Measurements from ENCODE around the gene CCR2. TPM values are rescaled to one million over a fixed set of nuclear protein-coding genes. Genes with fewer than 3 reads are reported as not detected.
"Not testable (repeated sequence)": the region's sequence is repeated elsewhere in the genome, so short reads cannot be mapped to it uniquely, and the experiment has no call there.

The CCR2 gene
- total and polyA plus RNA-seq, 2 of the 4 experiments (the other 2 are of a cell fraction): not detected

DNA sequence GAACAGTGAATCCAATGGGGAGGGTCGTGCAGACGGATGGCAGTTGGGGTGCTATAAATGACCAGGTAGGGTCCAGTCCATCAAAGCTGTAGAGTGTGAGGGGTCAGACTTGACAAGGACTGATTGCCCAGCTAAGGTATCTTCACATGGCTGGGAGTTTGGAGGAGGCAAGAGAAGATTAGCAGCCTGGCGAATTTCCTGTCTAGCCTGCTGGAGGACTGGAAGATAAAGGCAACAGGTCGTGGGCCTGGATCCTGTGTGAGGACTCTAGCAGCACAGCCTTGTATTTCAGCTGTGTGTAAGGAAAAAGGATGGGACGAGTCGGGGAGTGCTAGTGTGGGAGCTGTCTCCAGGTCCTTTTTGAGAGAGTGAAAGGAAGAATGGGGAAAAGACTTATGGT, 35.4 kb downstream of the CCR2 start:
- no TSS peak for BruUV-seq (replicated peaks)
- H3K56ac ChIP-seq (ENCODE audit: extremely low read depth, insufficient read depth, low read length): no peak overlapping the region
- H4K5ac ChIP-seq (ENCODE audit: low read depth, low read length): no peak overlapping the region
- TF ChIP-seq ELK1 (IDR thresholded peaks at IDR 0.05; ENCODE audit: borderline replicate concordance, low read depth, low read length): no peak
- TF ChIP-seq MXI1 (IDR thresholded peaks at IDR 0.05; ENCODE audit: borderline replicate concordance, low read depth, low read length): no peak
- TF ChIP-seq NFE2L2 (IDR thresholded peaks at IDR 0.05; ENCODE audit: low read depth, low read length): no peak
- TF ChIP-seq CEBPB (IDR thresholded peaks at IDR 0.05; ENCODE audit: low read depth, low read length): no peak
- TF ChIP-seq POLR2A (IDR thresholded peaks at IDR 0.05; ENCODE audit: low read depth, low read length): no peak
- TF ChIP-seq, protein P1, sequence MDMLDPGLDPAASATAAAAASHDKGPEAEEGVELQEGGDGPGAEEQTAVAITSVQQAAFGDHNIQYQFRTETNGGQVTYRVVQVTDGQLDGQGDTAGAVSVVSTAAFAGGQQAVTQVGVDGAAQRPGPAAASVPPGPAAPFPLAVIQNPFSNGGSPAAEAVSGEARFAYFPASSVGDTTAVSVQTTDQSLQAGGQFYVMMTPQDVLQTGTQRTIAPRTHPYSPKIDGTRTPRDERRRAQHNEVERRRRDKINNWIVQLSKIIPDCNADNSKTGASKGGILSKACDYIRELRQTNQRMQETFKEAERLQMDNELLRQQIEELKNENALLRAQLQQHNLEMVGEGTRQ (IDR thresholded peaks at IDR 0.05; ENCODE audit: low read depth, low read length): no peak
- TF ChIP-seq MAZ (IDR thresholded peaks at IDR 0.05; ENCODE audit: borderline replicate concordance, low read depth, low read length): no peak
- CTCF ChIA-PET: no interaction called here
- no peak overlapping the region for H3K14ac ChIP-seq (replicated peaks; ENCODE audit: low read depth, low read length)
- 84% methylated on average over 4 of the region's 6 CpGs; no CpG with 5 or more reads in 1 of the 2 experiments for WGBS, 2 experiments (ENCODE audit: extremely low coverage in 2 of 2, insufficient read length in 1 of 2)
- no peak overlapping the region for H2BK120ac ChIP-seq (ENCODE audit: low read depth, low read length)
- no peak overlapping the region for H2BK20ac ChIP-seq (ENCODE audit: low read depth, low read length)
- H2AK9ac ChIP-seq (replicated peaks; ENCODE audit: low read depth, low read length, poor library complexity): no peak overlapping the region
- peaks cover 4% of the 10 kb centered on the region for H3K9me1 ChIP-seq (ENCODE audit: insufficient read depth, low read length)
- H2AFZ ChIP-seq (replicated peaks; ENCODE audit: low read length, poor library complexity): no peak overlapping the region
- DNase-seq: no peak
- no peak overlapping the region for H4K91ac ChIP-seq (ENCODE audit: insufficient read depth, low read depth, low read length)
- H3K4ac ChIP-seq (ENCODE audit: low read depth, low read length): no peak overlapping the region
- 0 out of 2 replicates have a peak, but pooled peaks cover 2% of the 10 kb centered on the region for H3K4me1 ChIP-seq (ENCODE audit: control insufficient read depth, insufficient read depth, low read length)
- dilution Hi-C loops (cut with HindIII; ENCODE audit: low sequenced_read_pairs, unreplicated experiment): no loop called here
- in situ Hi-C loops (cut with MboI; ENCODE audit: low sequenced_read_pairs): no loop called here
- no peak overlapping the region for H3K4me2 ChIP-seq (ENCODE audit: low read depth, low read length)
- no peaks in the 10 kb centered on the region for H3K36me3 ChIP-seq (ENCODE audit: control insufficient read depth, insufficient read depth, low read length)
- POLR2A ChIA-PET (ENCODE audit: unreplicated experiment): no interaction called here
- H2BK15ac ChIP-seq (ENCODE audit: low read depth, low read length): no peak overlapping the region
- no peak overlapping the region for H2AK5ac ChIP-seq (ENCODE audit: low read depth, low read length)
- no peak overlapping the region for H3K9ac ChIP-seq (ENCODE audit: low read depth, low read length)
- H3K23ac ChIP-seq (ENCODE audit: low read depth, low read length): no peak overlapping the region
- no peaks in the 10 kb centered on the region for H3K79me1 ChIP-seq (ENCODE audit: low read depth in 1 of 2, low read length in 2 of 2)
- H3K27me3 ChIP-seq (ENCODE audit: control insufficient read depth, insufficient read depth, low read length): peaks cover 15% of the 10 kb centered on the region
- ATAC-seq (ENCODE audit: low read depth): no peak
- no peak overlapping the region for H3K4me3 ChIP-seq (ENCODE audit: insufficient read depth, low read depth, low read length)
- peaks cover 2% of the 10 kb centered on the region; the same call in 1 of the 2 replicates for H3K9me3 ChIP-seq (ENCODE audit: control insufficient read depth, insufficient read depth, low read length)
- H4K8ac ChIP-seq (ENCODE audit: low read depth in 2 of 2, low read length in 2 of 2): no peak overlapping the region
- H3K18ac ChIP-seq (ENCODE audit: low read depth, low read length): no peak overlapping the region
- intact Hi-C loops (cut with micrococcal nuclease): no loop called here
- no peak overlapping the region for H2BK5ac ChIP-seq (ENCODE audit: low read depth, low read length, poor library complexity, severe bottlenecking)
- no peak overlapping the region for H3K27ac ChIP-seq (ENCODE audit: insufficient read depth, low read length)
- H4K20me1 ChIP-seq (ENCODE audit: insufficient read depth, low read length): no peaks in the 10 kb centered on the region

DNA sequence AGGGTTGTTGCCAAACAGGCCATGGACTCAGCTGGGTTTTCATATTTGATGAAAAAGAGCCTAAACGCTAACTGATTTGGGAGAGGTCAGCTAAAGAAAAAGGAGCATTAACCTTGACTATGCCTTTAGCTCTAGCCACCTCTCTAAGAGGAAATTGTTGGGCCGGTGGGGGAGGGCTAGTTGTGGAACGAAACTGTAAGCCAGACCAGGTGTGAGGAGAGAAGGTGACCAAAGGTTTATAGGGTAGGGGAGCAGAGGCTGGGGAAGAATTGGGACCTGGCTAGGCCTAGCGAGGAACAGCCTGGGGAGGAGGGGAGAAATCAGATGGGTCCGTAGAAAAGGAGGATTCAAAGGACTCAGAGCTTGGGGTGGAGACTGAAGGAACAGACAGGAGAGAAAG, 37.6 kb downstream of the CCR2 start:
- H4K8ac ChIP-seq (ENCODE audit: low read depth in 2 of 2, low read length in 2 of 2); H3K4me1 ChIP-seq (ENCODE audit: control insufficient read depth, insufficient read depth, low read length); intact Hi-C loops (cut with micrococcal nuclease); H2AK9ac ChIP-seq (replicated peaks; ENCODE audit: low read depth, low read length, poor library complexity); H4K20me1 ChIP-seq (ENCODE audit: insufficient read depth, low read length); DNase-seq; H4K5ac ChIP-seq (ENCODE audit: low read depth, low read length); H2BK5ac ChIP-seq (ENCODE audit: low read depth, low read length, poor library complexity, severe bottlenecking); H3K23ac ChIP-seq (ENCODE audit: low read depth, low read length); H3K36me3 ChIP-seq (ENCODE audit: control insufficient read depth, insufficient read depth, low read length); H3K14ac ChIP-seq (replicated peaks; ENCODE audit: low read depth, low read length); H3K9me3 ChIP-seq (ENCODE audit: control insufficient read depth, insufficient read depth, low read length); H3K9ac ChIP-seq (ENCODE audit: low read depth, low read length); ATAC-seq (ENCODE audit: low read depth); H3K4me3 ChIP-seq (ENCODE audit: insufficient read depth, low read depth, low read length); CTCF ChIA-PET; H2BK20ac ChIP-seq (ENCODE audit: low read depth, low read length); POLR2A ChIA-PET (ENCODE audit: unreplicated experiment); H3K18ac ChIP-seq (ENCODE audit: low read depth, low read length); H2BK120ac ChIP-seq (ENCODE audit: low read depth, low read length); in situ Hi-C loops (cut with MboI; ENCODE audit: low sequenced_read_pairs); H3K56ac ChIP-seq (ENCODE audit: extremely low read depth, insufficient read depth, low read length); H3K4me2 ChIP-seq (ENCODE audit: low read depth, low read length); H3K4ac ChIP-seq (ENCODE audit: low read depth, low read length); H2AFZ ChIP-seq (replicated peaks; ENCODE audit: low read length, poor library complexity); H3K79me1 ChIP-seq (ENCODE audit: low read depth in 1 of 2, low read length in 2 of 2); H4K91ac ChIP-seq (ENCODE audit: insufficient read depth, low read depth, low read length); H3K27ac ChIP-seq (ENCODE audit: insufficient read depth, low read length); H3K9me1 ChIP-seq (ENCODE audit: insufficient read depth, low read length); H2BK15ac ChIP-seq (ENCODE audit: low read depth, low read length); H2AK5ac ChIP-seq (ENCODE audit: low read depth, low read length); dilution Hi-C loops (cut with HindIII; ENCODE audit: low sequenced_read_pairs, unreplicated experiment); BruUV-seq (replicated peaks): not testable (repeated sequence)
- 85% methylated on average over 4 of the region's 5 CpGs; no CpG with 5 or more reads in 1 of the 2 experiments for WGBS, 2 experiments (ENCODE audit: extremely low coverage in 2 of 2, insufficient read length in 1 of 2)
- H3K27me3 ChIP-seq (ENCODE audit: control insufficient read depth, insufficient read depth, low read length): peaks cover 11% of the 10 kb centered on the region
